ENCODE measurements around the gene KNL1. TPM values are rescaled to one million over a fixed set of nuclear protein-coding genes. Genes with fewer than 3 reads are reported as not detected.
"Not testable (repeated sequence)": the region's sequence is repeated elsewhere in the genome, so short reads cannot be mapped to it uniquely, and the experiment has no call there.

The KNL1 gene
- 1.2 TPM for total RNA-seq

GRCh38 chr15:40593588-40594428 is at the start of gene KNL1:
TSS of gene KNL1 (plus strand) at chr15:40594249. CDS start at chr15:40602932, 8,683 bp downstream.
- DNase-seq (ENCODE audit: low spot score) = peak; percentile 95

DNA sequence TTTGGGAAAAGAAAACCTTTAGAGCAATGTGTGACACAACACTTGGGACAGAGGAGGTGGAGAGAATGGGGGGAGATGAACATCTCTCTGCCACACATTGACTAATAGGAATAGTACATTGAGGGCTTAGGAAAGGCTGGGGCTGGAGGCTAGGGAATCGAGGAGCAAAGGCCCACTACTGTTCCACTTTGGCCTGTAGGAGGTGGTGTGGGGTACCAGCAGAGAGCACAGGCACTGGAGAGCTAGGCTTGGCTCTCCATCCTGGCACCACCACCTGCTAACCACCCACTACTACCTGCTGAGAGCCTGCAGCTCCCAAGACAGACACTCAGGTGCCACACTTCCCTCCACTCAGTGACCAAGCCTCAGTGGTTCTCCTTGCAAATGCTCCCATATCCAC is 48.6 kb upstream of the KNL1 start:
- no peak for DNase-seq (ENCODE audit: low spot score)

DNA sequence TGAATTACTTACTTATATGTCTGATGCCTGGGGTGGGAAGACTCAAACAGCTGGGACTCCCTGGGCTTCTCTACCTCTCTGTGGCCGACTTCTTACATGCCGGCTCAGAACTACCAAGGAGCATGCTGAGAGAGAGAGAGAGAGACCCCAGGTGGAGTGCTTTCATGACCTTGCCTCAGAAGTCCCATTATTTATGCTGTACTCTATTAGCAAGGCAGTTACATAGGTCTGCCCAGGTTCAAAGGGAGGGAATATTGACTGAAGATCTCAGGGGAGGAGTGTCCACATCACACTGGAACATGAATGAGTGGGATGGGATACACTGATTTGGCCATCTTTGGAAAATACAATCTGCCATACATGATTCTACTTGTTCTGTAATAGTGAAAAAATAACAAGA is 45.4 kb upstream of the KNL1 start:
- DNase-seq (ENCODE audit: low spot score) = no peak

DNA sequence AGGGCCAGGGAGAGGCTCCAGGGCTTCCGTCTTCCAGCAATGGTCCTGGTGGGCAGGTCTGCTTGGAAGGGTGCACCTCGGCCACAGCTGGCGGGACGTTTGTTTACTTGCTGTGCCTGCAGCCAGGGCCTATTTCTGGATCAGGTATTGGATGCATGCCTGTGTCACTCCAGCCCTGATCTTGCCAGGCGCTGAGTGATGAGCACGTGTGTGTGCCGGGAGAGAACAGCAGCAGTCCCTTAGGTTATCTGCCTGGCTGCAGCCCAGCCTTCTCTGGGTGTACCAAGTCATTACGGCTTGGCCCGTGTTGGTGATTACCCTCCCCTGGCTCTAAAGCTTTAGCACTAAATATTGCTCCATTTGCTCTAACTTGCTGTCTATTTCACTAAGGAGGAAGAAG is 44.2 kb upstream of the KNL1 start:
- DNase-seq (ENCODE audit: low spot score) = no peak

- DNase-seq (ENCODE audit: low spot score) = no peak
These were observed 43.6 kb upstream of the KNL1 start for GRCh38 chr15:40550341-40551037.

GRCh38 chr15:40554161-40554525 is 39.9 kb upstream of the KNL1 start:
- no peak for DNase-seq (ENCODE audit: low spot score)

DNA sequence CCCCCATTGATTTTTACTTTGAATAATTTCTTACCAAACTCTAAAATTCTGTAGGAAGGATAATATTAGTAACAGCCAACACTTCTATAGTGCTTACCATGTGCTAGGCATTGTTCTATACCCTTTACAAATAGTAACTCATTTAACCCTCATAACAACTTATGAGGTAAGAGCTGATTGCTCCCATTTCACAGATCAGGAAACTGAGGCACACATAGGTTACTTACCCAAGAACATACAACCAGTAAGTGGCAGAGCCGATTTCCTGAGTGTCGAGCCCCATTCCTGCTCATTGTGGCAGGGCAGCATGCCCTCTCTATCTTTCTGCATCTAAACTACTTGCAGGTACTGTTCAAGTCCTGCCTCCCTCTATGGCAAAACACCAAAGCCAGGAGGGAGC is 38.2 kb upstream of the KNL1 start:
- DNase-seq (ENCODE audit: low spot score) = no peak

GRCh38 chr15:40558952-40559742 is 34.9 kb upstream of the KNL1 start:
- DNase-seq (ENCODE audit: low spot score) = no peak

DNA sequence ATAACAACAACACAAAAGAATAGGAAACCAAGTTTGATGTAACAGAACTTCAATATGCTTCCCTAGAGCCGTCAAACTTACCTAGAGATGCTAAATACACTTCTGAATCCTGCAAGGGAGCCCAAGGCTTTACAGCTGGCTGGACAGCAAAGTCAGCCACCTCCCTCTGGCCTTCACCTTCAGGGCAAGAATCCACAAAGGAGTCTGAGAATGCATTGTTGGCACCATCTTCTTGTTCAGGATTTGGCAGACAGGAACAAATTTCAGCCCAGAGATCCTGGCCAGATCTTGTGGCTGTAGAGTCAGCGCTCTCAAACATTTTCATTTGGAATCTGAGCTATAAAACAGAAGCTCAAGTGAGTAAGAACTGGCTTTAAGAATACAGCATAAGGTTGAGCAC is 31.4 kb upstream of the KNL1 start:
- DNase-seq (ENCODE audit: low spot score) = no peak

DNA sequence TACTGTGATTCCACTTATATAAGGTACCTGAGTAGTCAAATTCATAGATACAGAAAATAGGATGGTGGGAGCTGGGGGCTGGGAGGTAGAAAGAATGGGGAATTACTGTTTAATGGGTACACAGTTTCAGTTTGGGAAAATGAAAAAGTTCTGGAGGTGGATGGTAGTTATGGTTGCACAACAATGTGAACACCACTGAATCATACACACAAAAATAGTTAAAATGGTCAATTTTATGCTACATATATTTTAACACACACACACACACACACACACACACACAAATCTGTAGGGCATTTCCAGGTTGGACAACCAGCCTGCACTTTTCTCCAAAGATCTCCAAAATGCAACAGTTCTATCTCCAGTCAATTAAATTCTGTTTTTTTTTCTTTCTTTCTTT is 30.6 kb upstream of the KNL1 start:
- DNase-seq (ENCODE audit: low spot score) = no peak

DNA sequence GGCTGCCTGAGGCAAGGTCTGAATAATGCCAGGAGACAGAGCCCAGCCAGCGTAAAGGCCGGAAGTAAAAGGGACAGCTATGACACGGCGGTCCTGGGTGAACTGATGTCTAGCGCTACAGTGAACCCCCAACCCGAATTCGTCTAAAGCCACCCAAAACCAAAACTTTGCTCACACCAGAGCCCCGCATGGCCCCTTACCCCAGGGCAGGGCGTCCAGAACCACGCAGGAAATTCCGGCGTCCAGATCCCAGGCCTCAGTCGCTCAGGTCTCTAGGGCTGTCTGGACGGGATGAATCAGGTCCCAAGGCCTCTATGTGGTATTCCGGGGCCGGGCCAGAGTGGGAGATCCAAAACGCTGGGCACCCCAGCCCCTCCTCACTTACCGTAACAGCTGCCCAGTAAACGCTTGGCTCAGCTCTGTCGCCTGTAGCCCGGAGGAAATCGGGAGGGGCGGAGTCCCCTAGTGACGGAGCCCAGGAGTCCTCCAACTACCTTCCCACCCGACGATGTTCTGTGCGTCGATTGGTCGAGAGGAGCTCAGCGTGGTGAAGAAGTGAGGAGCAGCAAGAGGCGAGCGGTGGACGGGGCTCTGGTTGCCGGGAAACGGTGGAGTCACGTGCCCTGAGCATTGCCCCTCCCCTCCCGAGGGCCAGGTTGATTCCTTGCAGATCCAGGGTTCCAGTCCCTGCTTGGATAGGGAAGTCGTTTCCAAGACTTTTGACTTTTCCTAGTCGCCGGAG is 29.3 kb upstream of the KNL1 start, which contains the start of gene CCDC32:
CCDC32 (minus strand) TSS at position 452 of the 742 bp plus-strand sequence. CDS start 2,027 bp downstream, outside the sequence.
- peak; percentile 98 for DNase-seq (ENCODE audit: low spot score)

- no peak for DNase-seq (ENCODE audit: low spot score)
These were observed 28.5 kb upstream of the KNL1 start for GRCh38 chr15:40565333-40566238.

GRCh38 chr15:40567111-40567510 is 26.9 kb upstream of the KNL1 start:
- no peak for DNase-seq (ENCODE audit: low spot score)

GRCh38 chr15:40569129-40569953 is 24.7 kb upstream of the KNL1 start, which contains the start of gene RPUSD2:
TSS of gene RPUSD2 (plus strand) at chr15:40569299. CDS start at chr15:40569338, 39 bp downstream.
- DNase-seq (ENCODE audit: low spot score) = peak; percentile 93

- DNase-seq (ENCODE audit: low spot score) = no peak
These were observed 18.9 kb upstream of the KNL1 start for GRCh38 chr15:40575113-40575512.

DNA sequence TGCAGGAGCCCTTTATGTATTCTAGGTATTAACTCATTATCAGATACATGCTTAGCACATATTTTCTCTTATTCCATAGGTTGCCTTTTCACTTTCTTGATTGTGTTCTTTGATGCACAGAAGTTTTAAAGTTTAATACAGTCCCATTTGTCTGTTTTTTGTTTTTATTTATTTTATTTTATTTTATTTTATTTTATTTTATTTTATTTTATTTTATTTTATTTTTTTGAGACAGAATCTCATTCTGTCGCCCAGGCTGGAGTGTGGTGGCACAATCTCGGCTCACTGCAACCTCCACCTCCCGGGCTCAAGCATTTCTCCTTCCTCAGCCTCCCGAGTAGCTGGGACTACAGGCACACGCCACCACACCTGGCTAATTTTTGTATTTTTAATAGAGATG is 17.1 kb upstream of the KNL1 start:
- DNase-seq (ENCODE audit: low spot score) = not testable (repeated sequence)

GRCh38 chr15:40578892-40579291 is 15.2 kb upstream of the KNL1 start:
- DNase-seq (ENCODE audit: low spot score) = no peak

GRCh38 chr15:40581796-40582195 is 12.3 kb upstream of the KNL1 start:
- not testable (repeated sequence) for DNase-seq (ENCODE audit: low spot score)

DNA sequence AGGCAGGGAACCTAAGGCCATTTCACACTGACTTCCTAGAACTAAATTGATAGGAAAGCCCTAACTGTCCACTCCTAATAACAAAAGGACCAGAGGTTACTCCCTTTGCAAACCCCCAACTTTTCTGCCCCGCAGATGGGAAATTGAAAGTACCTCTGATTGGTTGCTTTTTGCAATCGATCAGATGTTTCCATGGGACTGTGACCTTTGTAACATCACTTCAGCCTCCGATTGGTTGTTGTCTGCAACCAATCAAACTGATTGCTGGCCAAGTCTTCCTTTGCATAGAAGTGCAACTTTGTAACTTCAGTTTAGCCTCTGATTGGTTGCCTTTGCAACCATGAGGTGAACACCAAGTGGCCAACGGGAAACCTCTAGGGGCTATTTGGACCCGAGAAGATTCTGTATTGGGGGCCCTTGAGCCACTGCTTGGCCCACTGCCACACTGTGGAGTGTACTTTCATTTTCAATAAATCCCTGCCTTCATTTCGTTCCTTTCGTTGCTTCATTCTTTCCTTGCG is 11.3 kb upstream of the KNL1 start:
- no peak for DNase-seq (ENCODE audit: low spot score)
